ENCODE results near the gene TIMM13. TPM values are rescaled to one million over a fixed set of nuclear protein-coding genes. Genes with fewer than 3 reads are reported as not detected.

TIMM13 gene
- total RNA-seq, 4 donors from 2014 or later, result 34.2 to 52.8 (median 44.9) TPM

- intact Hi-C loops (cut with DNase I; ENCODE audit: low total_unique reads), result no loop called here
- DNase-seq (ENCODE audit: low spot score in 2 of 2), result no peak
- H3K4me3 ChIP-seq (ENCODE audit: low read depth, poor library complexity, severe bottlenecking), result no peak overlapping the region
- TF ChIP-seq, protein P1, sequence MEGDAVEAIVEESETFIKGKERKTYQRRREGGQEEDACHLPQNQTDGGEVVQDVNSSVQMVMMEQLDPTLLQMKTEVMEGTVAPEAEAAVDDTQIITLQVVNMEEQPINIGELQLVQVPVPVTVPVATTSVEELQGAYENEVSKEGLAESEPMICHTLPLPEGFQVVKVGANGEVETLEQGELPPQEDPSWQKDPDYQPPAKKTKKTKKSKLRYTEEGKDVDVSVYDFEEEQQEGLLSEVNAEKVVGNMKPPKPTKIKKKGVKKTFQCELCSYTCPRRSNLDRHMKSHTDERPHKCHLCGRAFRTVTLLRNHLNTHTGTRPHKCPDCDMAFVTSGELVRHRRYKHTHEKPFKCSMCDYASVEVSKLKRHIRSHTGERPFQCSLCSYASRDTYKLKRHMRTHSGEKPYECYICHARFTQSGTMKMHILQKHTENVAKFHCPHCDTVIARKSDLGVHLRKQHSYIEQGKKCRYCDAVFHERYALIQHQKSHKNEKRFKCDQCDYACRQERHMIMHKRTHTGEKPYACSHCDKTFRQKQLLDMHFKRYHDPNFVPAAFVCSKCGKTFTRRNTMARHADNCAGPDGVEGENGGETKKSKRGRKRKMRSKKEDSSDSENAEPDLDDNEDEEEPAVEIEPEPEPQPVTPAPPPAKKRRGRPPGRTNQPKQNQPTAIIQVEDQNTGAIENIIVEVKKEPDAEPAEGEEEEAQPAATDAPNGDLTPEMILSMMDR (IDR thresholded peaks at IDR 0.05), result no peak
- no peak for TF ChIP-seq POLR2A (IDR thresholded peaks at IDR 0.05)
- WGBS, 2 donors, result 97 to 98% methylated on average over 24 to 26 of the region's 26 CpGs
Observed at GRCh38 chr19:2441096-2441752, 13.8 kb upstream of the TIMM13 start.

- no peak overlapping the region for H3K4me3 ChIP-seq (ENCODE audit: low read depth, poor library complexity, severe bottlenecking)
- no peak for DNase-seq (ENCODE audit: low spot score in 2 of 2)
- intact Hi-C loops (cut with DNase I; ENCODE audit: low total_unique reads), result no loop called here
- whole genome bisulfite sequencing, 2 donors, result 90 to 100% methylated on average over 1 of the region's 1 CpG
- no peak for TF ChIP-seq POLR2A (IDR thresholded peaks at IDR 0.05)
- TF ChIP-seq, protein P1 (IDR thresholded peaks at IDR 0.05), result no peak
Observed at GRCh38 chr19:2440515-2440914, 13.1 kb upstream of the TIMM13 start.

- intact Hi-C loops (cut with DNase I; ENCODE audit: low total_unique reads), result no loop called here
- no peak for DNase-seq (ENCODE audit: low spot score in 2 of 2)
- TF ChIP-seq, protein P1 (IDR thresholded peaks at IDR 0.05), result no peak
- no peak for TF ChIP-seq POLR2A (IDR thresholded peaks at IDR 0.05)
- H3K4me3 ChIP-seq (ENCODE audit: low read depth, poor library complexity, severe bottlenecking), result no peak overlapping the region
- WGBS, 2 donors, result 94 to 99% methylated on average over 17 to 20 of the region's 20 CpGs
Observed at GRCh38 chr19:2438178-2438577, 10.8 kb upstream of the TIMM13 start.

GRCh38 chr19:2436926-2437325 lies 9.5 kb upstream of the TIMM13 start:
- no peak for DNase-seq (ENCODE audit: low spot score in 2 of 2)
- TF ChIP-seq POLR2A (IDR thresholded peaks at IDR 0.05), result no peak
- TF ChIP-seq, protein P1 (IDR thresholded peaks at IDR 0.05), result no peak
- no peak overlapping the region for H3K4me3 ChIP-seq (ENCODE audit: low read depth, poor library complexity, severe bottlenecking)
- WGBS, 2 donors, result 93 to 98% methylated on average over 9 to 15 of the region's 15 CpGs
- intact Hi-C loops (cut with DNase I; ENCODE audit: low total_unique reads), result no loop called here

DNA sequence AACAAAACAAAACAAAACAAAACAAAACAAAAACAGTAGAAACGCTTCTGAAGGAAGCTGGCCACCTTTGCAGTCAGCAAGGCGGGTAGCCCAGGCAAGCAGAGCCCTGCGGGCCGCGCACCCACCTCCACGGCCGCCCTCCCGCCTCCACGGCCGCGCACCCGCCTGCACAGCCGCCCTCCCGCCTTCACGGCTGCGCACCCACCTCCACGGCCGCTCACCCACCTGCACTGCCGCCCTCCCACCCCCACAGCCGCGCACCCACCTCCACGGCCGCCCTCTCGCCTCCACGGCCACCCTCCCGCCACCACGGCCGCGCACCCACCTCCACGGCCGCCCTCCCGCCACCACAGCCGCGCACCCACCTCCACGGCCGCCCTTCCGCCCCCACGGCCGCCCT lies 9.0 kb upstream of the TIMM13 start:
- intact Hi-C loops (cut with DNase I; ENCODE audit: low total_unique reads), result no loop called here
- no peak for TF ChIP-seq POLR2A (IDR thresholded peaks at IDR 0.05)
- TF ChIP-seq, protein P1 (IDR thresholded peaks at IDR 0.05), result no peak
- H3K4me3 ChIP-seq (ENCODE audit: low read depth, poor library complexity, severe bottlenecking), result no peak overlapping the region
- WGBS, 2 donors, result 93 to 97% methylated on average over 39 of the region's 39 CpGs
- DNase-seq (ENCODE audit: low spot score in 2 of 2), result no peak

Data from lower leg skin (tissue), 4 donors.